Mesothelial cell of epicardium (in vitro differentiated cells): Measurements from ENCODE around the gene NDRG4. TPM values are rescaled to one million over a fixed set of nuclear protein-coding genes. Genes with fewer than 3 reads are reported as not detected.

Experiments
- DNase-seq, 2 experiments: peaks; one replicate each; pipeline ENCODE4 v3.0.0; 2021; ENCODE audit warnings: low spot score in 2 of 2; ENCODE audit not compliant: unreplicated experiment in 2 of 2
- H3K27ac Mint-ChIP-seq: 2 replicates; pipeline ENCODE4 v1.8.0; 2021; ENCODE audit warnings: mixed read lengths
- H3K27me3 Mint-ChIP-seq: 2 replicates; pipeline ENCODE4 v1.8.0; 2021; ENCODE audit warnings: low read depth, mixed read lengths
- H3K36me3 Mint-ChIP-seq: 2 replicates; pipeline ENCODE4 v1.8.0; 2021; ENCODE audit warnings: mixed read lengths
- H3K4me1 Mint-ChIP-seq: 2 replicates; pipeline ENCODE4 v1.8.0; 2021; ENCODE audit warnings: mixed read lengths
- H3K4me3 Mint-ChIP-seq: 2 replicates; pipeline ENCODE4 v1.8.0; 2021; ENCODE audit warnings: mild to moderate bottlenecking, moderate library complexity, mixed read lengths
- H3K9me3 Mint-ChIP-seq: 2 replicates; pipeline ENCODE4 v1.8.0; 2021; ENCODE audit warnings: mixed read lengths
- CTCF ChIP-seq: fragments of 200-600 bp; sonication (generic); IDR thresholded peaks from one replicate; pipeline ENCODE4 v1.5.0; 2021; ENCODE audit warnings: antibody characterized with exemption; ENCODE audit not compliant: unreplicated experiment
- total RNA-seq: library from RNA; stranded (reverse); gene quantifications from 3 replicates; pipeline ENCODE4 v1.2.1, GENCODE V29; 2021

The NDRG4 gene
- total RNA-seq, 1 donor from 2014 or later, result 17.4 TPM

- Mint-ChIP-seq H3K36me3 (no peaks in the 10 kb centered on the region), H3K27me3 (peaks cover 82% of the 10 kb centered on the region), H3K9me3 (no peaks in the 10 kb centered on the region), H3K4me3 (no peak overlapping the region), H3K27ac (no peak overlapping the region), H3K4me1 (peaks cover 7% of the 10 kb centered on the region)
- DNase-seq, result no peak
- TF ChIP-seq CTCF, result no peak
Measured at GRCh38 chr16:58466396-58466795, 33.5 kb upstream of the NDRG4 start.

- Mint-ChIP-seq H3K27me3 (peaks cover 72% of the 10 kb centered on the region), H3K4me1 (peaks cover 7% of the 10 kb centered on the region), H3K4me3 (no peak overlapping the region), H3K36me3 (no peaks in the 10 kb centered on the region), H3K9me3 (no peaks in the 10 kb centered on the region), H3K27ac (no peak overlapping the region)
- no peak for DNase-seq
- no peak for TF ChIP-seq CTCF
Measured at GRCh38 chr16:58467905-58468304, 32.0 kb upstream of the NDRG4 start.

- no peak overlapping the region for H3K27ac Mint-ChIP-seq
- no peaks in the 10 kb centered on the region for H3K4me1 Mint-ChIP-seq
- DNase-seq, result no peak
- no peaks in the 10 kb centered on the region for H3K9me3 Mint-ChIP-seq
- TF ChIP-seq CTCF, result no peak
- peaks cover 70% of the 10 kb centered on the region for H3K27me3 Mint-ChIP-seq
- H3K4me3 Mint-ChIP-seq, result no peak overlapping the region
- no peaks in the 10 kb centered on the region for H3K36me3 Mint-ChIP-seq
Measured at GRCh38 chr16:58471209-58471975, 28.6 kb upstream of the NDRG4 start.

DNA sequence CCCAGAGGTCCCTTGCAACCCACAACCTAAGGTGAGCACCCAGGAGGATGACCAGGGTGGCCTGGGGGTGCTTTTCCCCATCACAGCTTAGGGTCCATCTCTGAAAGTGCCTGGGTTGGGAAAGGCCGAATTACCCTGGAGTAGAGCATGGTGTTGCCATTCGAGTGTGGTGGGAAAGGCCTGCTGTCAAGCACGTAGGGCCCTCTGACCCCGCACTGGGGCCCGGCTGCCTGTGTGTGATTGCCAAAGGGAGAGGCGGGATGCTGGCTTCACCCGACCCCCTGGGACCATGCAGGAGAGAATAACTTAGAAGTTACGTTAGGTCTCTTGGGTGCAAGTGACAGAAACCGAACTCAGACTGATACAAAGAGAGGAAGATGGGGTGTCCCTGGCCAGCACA lies 27.7 kb upstream of the NDRG4 start:
- TF ChIP-seq CTCF, result no peak
- no peak overlapping the region for H3K27ac Mint-ChIP-seq
- H3K9me3 Mint-ChIP-seq, result no peaks in the 10 kb centered on the region
- H3K36me3 Mint-ChIP-seq, result no peaks in the 10 kb centered on the region
- no peaks in the 10 kb centered on the region for H3K4me1 Mint-ChIP-seq
- no peak for DNase-seq
- peaks cover 64% of the 10 kb centered on the region for H3K27me3 Mint-ChIP-seq
- H3K4me3 Mint-ChIP-seq, result no peak overlapping the region

DNA sequence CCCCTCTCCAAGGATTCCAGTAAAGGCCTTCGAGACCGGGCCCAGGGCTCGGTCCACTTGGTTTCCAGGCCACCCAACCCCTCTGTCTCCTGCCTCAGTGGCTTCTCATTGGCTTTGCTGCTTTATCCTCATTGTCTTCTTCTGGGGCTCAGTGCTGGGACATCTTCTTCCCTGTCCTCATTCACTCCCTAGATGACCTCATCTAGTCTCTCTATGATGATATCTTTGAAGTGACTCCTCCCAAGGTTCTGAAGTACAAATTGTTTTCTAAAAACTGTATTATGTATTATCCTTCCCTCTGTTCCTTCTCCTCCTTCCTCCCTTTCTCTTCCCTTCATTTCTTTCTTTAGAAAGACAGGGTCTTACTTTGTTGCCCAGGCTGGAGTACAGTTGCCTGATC lies 27.1 kb upstream of the NDRG4 start:
- DNase-seq, result no peak
- Mint-ChIP-seq H3K27me3 (peaks cover 62% of the 10 kb centered on the region), H3K9me3 (no peaks in the 10 kb centered on the region)

More for the DNA sequence above, 27.1 kb upstream of the NDRG4 start:
- no peak for TF ChIP-seq CTCF
- H3K27ac Mint-ChIP-seq, result no peak overlapping the region
- no peaks in the 10 kb centered on the region for H3K36me3 Mint-ChIP-seq
- no peak overlapping the region for H3K4me3 Mint-ChIP-seq
- no peaks in the 10 kb centered on the region for H3K4me1 Mint-ChIP-seq
